Lung (tissue), 12 donors: ENCODE measurements around the gene MSX1. TPM values are rescaled to one million over a fixed set of nuclear protein-coding genes. Genes with fewer than 3 reads are reported as not detected.

Source experiments
- ATAC-seq: fragments of 200-7000 bp; cut with Tn5 transposase; one replicate; pipeline ENCODE4 v1.9.1; 2020; ENCODE audit warnings: moderate number of reproducible peaks; ENCODE audit not compliant: insufficient read depth, low FRiP score
- DNase-seq, 3 donors: peaks; one replicate each; pipeline ENCODE4 v3.0.0-alpha.2; 2013 to 2017
- H3K27ac ChIP-seq, 2 donors: one replicate each; pipeline ENCODE4 v1.5.1; 2013; ENCODE audit warnings: mild to moderate bottlenecking in 2 of 2, moderate library complexity in 2 of 2, control low read depth in 1 of 2, inconsistent platforms in 1 of 2, low read depth in 1 of 2, low read length in 1 of 2
- H3K27me3 ChIP-seq, 3 donors: one replicate each; pipeline ENCODE4 v1.5.1; 2013; ENCODE audit warnings: low read length in 2 of 3; ENCODE audit not compliant: control insufficient read depth in 3 of 3, insufficient read depth in 3 of 3
- H3K36me3 ChIP-seq, 4 donors: one replicate each; pipeline ENCODE4 v1.5.1; 2013; ENCODE audit warnings: low read length in 4 of 4, mild to moderate bottlenecking in 1 of 4, moderate library complexity in 1 of 4; ENCODE audit not compliant: control insufficient read depth in 4 of 4, insufficient read depth in 4 of 4
- H3K4me1 ChIP-seq, 5 donors: one replicate each; pipeline ENCODE4 v1.5.1; 2013; ENCODE audit warnings: low read length in 5 of 5, mild to moderate bottlenecking in 2 of 5, moderate library complexity in 1 of 5; ENCODE audit not compliant: control insufficient read depth in 5 of 5, insufficient read depth in 5 of 5
- H3K4me3 ChIP-seq: one replicate; pipeline ENCODE4 v1.5.1; 2013; ENCODE audit warnings: mild to moderate bottlenecking, control low read depth, moderate library complexity
- H3K9ac ChIP-seq, 2 donors: one replicate each; pipeline ENCODE4 v1.5.1; 2013; ENCODE audit warnings: low read length in 2 of 2, control low read depth in 1 of 2; ENCODE audit not compliant: insufficient read depth in 1 of 2
- H3K9me3 ChIP-seq, 4 donors: one replicate each; pipeline ENCODE4 v1.5.1; 2013; ENCODE audit warnings: low read length in 3 of 4, mild to moderate bottlenecking in 1 of 4, moderate library complexity in 1 of 4; ENCODE audit not compliant: control insufficient read depth in 4 of 4, insufficient read depth in 3 of 4
- WGBS, 2 donors: extraction: QIAGEN DNeasy Blood & Tissue Kit; methylation state at CpG; one replicate each; pipeline ENCODE4 v1.1.7; 2013; 5-methylcytosine and 5-hydroxymethylcytosine counted together
- polyA plus RNA-seq, 2 donors: library from polyadenylated mRNA; stranded (reverse); fragments of 200-250 nt; gene quantifications; one replicate each; pipeline ENCODE4 v1.2.1, GENCODE V29; 2013
- total RNA-seq, 2 donors: library from RNA; depleted of rRNA in 1 of 2; stranded (reverse); fragments of >200 nt in 1 of 2; gene quantifications; one replicate each; pipeline ENCODE4 v1.2.1, GENCODE V29; 2014 to 2021
- TF ChIP-seq, protein P1 (sequence below): IDR thresholded peaks from 2 replicates; pipeline ENCODE4 v1.5.1; 2012; ENCODE audit warnings: mild to moderate bottlenecking; ENCODE audit errors: control extremely low read depth, extremely low read depth
- donor health status: control.
- donor health status: control.
- donor health status: Bipolar disorder and iron deficiency.
- donor health status: healthy.
- donor health status: DM: yes; HTN: yes; CAD: no.

MSX1 gene
- total and polyA plus RNA-seq, 4 donors, result 0.82 to 4.0 (median 2.8) TPM

DNA sequence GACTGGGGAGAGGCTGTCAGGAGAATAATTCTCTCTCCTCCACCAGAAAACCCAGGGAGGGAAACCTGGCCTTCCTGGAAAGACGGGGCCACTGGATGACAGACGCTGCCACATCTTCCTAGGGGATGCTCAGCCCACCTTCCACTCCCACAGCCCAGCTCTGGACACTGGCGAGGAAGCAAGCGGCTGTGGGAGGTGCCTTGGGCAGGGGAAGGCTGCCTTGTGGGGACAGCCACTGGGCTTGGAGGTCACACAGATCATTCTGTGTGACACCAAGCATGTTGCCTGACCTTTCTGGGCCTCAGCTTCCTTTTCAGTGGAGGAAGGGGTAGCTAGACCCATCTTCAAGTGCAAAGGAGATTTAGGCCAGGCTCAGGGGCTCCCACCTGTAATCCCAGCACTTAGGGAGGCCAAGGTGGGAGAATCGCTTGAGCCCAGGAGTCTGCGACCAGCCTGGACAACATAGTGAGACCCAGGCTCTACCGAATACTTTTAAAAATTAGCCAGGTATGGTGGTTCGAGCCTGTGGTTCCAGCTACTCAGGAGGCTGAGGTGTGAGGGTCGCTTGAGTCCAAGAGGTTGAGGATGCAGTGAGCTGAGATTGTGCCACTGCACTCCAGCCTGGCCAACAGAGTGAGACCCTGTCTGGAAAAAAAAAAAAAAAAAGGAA lies 9.8 kb upstream of the MSX1 start:
- no peaks in the 10 kb centered on the region for H3K9me3 ChIP-seq
- H3K36me3 ChIP-seq, result no peaks in the 10 kb centered on the region
- H3K9ac ChIP-seq, result no peak overlapping the region
- peaks cover 0 to 41% (median 36%) of the 10 kb centered on the region in 3 donors for H3K27me3 ChIP-seq
- no peak for DNase-seq
- 90 to 92% methylated on average over 9 of the region's 9 CpGs for WGBS, 2 donors
- no peak overlapping the region for H3K4me3 ChIP-seq
- peaks cover 0 to 16% (median 0%) of the 10 kb centered on the region in 5 donors for H3K4me1 ChIP-seq
- no peak overlapping the region for H3K27ac ChIP-seq
- TF ChIP-seq, protein P1, sequence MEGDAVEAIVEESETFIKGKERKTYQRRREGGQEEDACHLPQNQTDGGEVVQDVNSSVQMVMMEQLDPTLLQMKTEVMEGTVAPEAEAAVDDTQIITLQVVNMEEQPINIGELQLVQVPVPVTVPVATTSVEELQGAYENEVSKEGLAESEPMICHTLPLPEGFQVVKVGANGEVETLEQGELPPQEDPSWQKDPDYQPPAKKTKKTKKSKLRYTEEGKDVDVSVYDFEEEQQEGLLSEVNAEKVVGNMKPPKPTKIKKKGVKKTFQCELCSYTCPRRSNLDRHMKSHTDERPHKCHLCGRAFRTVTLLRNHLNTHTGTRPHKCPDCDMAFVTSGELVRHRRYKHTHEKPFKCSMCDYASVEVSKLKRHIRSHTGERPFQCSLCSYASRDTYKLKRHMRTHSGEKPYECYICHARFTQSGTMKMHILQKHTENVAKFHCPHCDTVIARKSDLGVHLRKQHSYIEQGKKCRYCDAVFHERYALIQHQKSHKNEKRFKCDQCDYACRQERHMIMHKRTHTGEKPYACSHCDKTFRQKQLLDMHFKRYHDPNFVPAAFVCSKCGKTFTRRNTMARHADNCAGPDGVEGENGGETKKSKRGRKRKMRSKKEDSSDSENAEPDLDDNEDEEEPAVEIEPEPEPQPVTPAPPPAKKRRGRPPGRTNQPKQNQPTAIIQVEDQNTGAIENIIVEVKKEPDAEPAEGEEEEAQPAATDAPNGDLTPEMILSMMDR, result no peak
- ATAC-seq, result no peak

DNA sequence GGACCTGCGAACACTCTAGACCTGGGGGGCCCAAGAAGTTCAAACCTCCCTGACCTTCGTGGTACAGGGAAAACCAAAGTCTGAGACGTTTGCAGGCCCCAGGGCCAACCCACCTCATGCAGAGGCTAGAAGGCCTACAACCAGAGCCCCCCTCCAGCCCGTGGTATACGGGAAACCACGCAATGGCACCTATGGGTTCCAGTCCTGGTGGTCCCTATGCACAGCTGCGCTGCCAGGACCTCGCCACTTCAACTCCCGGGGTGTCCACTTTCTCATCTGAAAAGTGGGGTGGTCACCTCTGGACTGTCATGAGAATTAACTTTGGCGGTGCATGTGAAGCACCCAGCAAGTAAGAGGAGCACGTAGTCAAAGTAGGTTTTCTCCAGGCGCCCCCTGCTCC lies 8.4 kb upstream of the MSX1 start:
- no peak for DNase-seq
- Histone ChIP-seq H3K9ac (no peak overlapping the region), H3K36me3 (no peaks in the 10 kb centered on the region), H3K4me3 (no peak overlapping the region), H3K27ac (no peak overlapping the region), H3K27me3 (peaks cover 0 to 54% (median 48%) of the 10 kb centered on the region in 3 donors), H3K9me3 (no peaks in the 10 kb centered on the region), H3K4me1 (peaks cover 0 to 20% (median 0%) of the 10 kb centered on the region in 5 donors)
- WGBS, 2 donors, result 84 to 92% methylated on average over 12 of the region's 12 CpGs
- TF ChIP-seq, protein P1, result no peak
- ATAC-seq, result no peak

DNA sequence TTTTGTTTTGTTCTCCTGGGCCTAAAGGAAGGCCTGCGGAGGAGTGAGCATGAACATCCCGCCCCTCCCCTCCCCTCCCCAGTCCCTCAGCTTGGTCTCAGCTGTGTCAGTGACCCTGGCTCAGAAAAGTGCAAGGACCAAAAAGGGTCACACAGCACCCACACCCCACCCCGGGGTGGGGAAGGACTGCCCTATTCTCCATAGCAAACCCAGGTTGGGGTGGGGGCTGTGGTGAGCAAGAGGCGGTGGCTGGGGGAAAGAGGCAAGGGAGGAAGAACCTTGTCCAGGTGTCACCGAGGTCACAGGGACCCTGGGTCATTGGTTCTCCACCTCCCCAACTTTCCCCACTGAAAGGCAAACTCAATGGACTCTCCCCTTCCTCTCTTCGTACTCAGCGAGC lies 7.6 kb upstream of the MSX1 start:
- 66% methylated on average over 7 of the region's 7 CpGs for WGBS, 2 donors
- TF ChIP-seq, protein P1, result no peak
- H3K9me3 ChIP-seq, result no peaks in the 10 kb centered on the region
- DNase-seq, result no peak
- H3K4me3 ChIP-seq, result no peak overlapping the region
- H3K27me3 ChIP-seq, result peaks cover 1 to 62% (median 47%) of the 10 kb centered on the region in 3 donors
- peaks cover 0 to 27% (median 0%) of the 10 kb centered on the region in 5 donors for H3K4me1 ChIP-seq
- H3K27ac ChIP-seq, result no peak overlapping the region
- no peaks in the 10 kb centered on the region for H3K36me3 ChIP-seq
- ATAC-seq, result no peak
- no peak overlapping the region for H3K9ac ChIP-seq
